Stimulated activated CD4-positive, alpha-beta T cell treated with anti-CD3 and anti-CD28 coated beads, Interleukin-12 subunit alpha, Interleukin-12 subunit beta, amount 100 ng/mL, for 48 hours (primary cell): ENCODE data around the gene MARCHF5.
A peak's percentile ranks its signal among the peaks of the same experiment; 100 is the strongest.

Experiments
- DNase-seq, 3 donors: peaks; one replicate each; pipeline ENCODE4 v3.0.0-alpha.2; 2020; ENCODE audit warnings: low read depth in 2 of 3, low spot score in 1 of 3

MARCHF5 gene, protein sequence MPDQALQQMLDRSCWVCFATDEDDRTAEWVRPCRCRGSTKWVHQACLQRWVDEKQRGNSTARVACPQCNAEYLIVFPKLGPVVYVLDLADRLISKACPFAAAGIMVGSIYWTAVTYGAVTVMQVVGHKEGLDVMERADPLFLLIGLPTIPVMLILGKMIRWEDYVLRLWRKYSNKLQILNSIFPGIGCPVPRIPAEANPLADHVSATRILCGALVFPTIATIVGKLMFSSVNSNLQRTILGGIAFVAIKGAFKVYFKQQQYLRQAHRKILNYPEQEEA

DNA sequence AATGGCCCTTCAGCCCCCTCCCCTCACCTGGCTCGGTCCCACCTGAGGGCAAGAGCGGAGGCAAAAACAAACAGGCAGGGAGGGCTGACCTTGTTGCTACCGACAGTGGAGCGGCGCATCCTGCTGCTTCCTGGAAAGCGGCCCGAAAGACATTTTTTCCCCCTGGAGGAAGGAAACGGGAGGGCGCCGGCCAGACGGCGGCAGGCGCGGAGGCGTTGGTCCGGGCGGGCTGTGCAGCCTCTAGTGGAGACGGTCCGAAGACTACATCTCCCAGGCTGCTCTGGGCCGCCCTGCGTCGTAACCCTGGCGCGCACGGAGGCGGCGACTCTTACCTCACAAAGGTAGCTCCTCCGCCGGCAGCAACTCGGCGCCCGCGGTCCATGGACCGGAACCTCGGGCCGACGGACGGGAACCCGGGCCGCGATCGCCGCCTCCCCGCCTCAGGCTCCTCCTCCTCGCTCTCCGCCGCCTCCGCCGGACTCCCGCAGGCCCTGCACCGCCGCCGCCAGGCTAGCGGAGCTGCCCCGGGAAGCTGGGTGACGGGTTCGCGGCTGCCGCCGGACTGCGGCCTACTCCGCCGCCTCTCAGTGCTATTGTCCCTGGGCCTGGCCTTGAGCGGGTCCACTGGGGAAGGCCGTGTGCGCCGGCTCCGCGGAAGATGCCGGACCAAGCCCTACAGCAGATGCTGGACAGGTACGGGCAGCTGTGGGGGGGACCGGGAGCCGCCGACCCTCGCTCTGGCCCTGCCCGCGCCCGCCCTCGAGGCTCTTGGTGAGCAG is at the start of gene MARCHF5, which contains the start of gene CPEB3:
Gene MARCHF5 (plus strand): TSS at position 331 of the 779 bp plus-strand sequence. CDS start 328 bp downstream, at position 659.
Gene CPEB3 (minus strand): TSS at position 242 of the 779 bp plus-strand sequence. CDS start 50,728 bp downstream, outside the sequence.
- peak; percentile 82 to 91 (median 90) for DNase-seq

GRCh38 chr10:92241501-92241900 is 49.5 kb upstream of the MARCHF5 start:
- no peak for DNase-seq

- no peak for DNase-seq
Measured at GRCh38 chr10:92242380-92242779, 48.6 kb upstream of the MARCHF5 start.

DNA sequence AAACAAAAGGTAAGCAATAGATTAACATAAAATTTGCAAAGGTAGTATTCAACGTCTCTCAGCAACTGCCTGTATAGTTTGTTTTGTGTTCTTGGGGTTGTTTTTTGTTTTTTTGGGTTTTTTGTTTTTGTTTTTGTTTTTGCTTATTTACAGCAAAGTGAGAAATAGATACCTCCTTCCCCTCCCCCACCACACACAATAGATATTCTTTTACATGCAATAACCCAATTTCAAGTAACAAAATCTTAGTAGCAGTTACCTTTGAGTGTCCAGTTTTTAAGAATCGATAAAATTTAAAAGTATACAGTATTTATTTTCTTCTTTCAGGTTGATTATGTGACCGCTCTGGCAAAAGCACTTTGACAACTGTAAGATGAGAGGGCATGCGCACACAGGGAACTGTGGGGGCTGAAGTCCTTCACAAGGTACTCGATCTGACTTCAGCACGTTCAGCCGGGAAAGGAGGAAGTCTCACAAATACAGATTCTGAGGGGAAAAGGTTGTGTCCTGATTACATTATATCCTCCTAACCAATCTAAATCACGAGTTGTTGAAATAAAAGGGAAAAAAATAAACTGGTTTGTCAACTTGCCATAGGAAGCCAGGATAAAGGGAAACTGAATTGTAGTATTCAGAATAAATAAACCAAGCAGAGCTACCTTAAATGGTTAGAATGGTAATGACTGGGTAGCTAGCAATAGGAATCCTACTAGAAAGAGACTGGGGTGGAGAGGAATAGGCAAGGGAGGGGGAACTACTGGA is 47.9 kb upstream of the MARCHF5 start:
- DNase-seq = peak in 1 of 3 donors; percentile 26

DNA sequence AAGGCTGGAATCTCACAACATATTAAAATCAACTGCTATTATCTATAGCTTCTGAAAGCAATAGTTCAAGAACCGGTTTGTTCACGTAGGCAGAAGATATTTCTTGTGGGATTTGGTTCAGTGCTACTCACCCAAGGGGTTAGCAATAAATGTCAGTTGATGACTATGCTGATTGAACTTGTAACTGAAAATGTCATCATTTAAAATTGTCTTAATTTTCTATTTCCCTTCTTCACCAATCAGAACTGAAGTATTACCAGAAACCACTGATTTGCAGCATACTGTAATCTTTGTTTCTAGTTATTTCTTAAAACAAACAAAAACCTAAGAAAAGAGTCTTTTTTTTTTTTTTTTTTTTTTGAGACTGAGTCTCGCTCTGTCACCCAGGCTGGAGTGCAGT is 46.2 kb upstream of the MARCHF5 start:
- DNase-seq = no peak

GRCh38 chr10:92248566-92248965 is 42.4 kb upstream of the MARCHF5 start:
- DNase-seq = no peak

DNA sequence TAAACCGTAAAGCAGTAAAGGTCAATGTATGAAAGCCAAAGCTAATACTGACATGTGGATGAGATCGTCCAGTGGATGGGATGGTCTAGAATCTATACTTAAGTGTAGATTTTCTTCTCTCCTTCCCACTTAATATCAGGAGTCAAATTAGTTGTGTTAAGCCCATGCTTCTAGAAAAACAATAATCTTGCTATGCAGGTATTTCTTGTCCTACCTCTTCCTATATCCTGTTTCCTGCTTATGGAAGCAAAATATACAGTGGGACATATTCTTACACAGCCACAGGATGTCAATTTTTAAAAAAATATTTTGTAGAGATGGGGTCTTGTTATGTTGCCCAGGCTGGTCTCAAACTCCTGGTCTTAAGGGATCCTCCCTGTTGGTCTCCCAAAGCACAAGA is 27.6 kb upstream of the MARCHF5 start:
- DNase-seq = no peak

- DNase-seq = no peak
Measured at GRCh38 chr10:92264249-92264648, 26.7 kb upstream of the MARCHF5 start.

- DNase-seq = no peak
Measured at GRCh38 chr10:92265687-92266258, 25.2 kb upstream of the MARCHF5 start.

- DNase-seq = no peak
Measured at GRCh38 chr10:92267343-92267742, 23.6 kb upstream of the MARCHF5 start.

- DNase-seq = no peak
Measured at GRCh38 chr10:92268748-92269147, 22.2 kb upstream of the MARCHF5 start.

GRCh38 chr10:92274071-92274470 is 16.9 kb upstream of the MARCHF5 start:
- no peak for DNase-seq

- no peak for DNase-seq
Measured at GRCh38 chr10:92278996-92279696, 11.8 kb upstream of the MARCHF5 start.

GRCh38 chr10:92284112-92284704 is 6.8 kb upstream of the MARCHF5 start:
- no peak for DNase-seq

- DNase-seq = peak in 1 of 3 donors; percentile 20
Measured at GRCh38 chr10:92290076-92290836, 711 bp upstream of the MARCHF5 start.

- DNase-seq = no peak
Measured at GRCh38 chr10:92291616-92291865, 574 bp downstream of the MARCHF5 start.

DNA sequence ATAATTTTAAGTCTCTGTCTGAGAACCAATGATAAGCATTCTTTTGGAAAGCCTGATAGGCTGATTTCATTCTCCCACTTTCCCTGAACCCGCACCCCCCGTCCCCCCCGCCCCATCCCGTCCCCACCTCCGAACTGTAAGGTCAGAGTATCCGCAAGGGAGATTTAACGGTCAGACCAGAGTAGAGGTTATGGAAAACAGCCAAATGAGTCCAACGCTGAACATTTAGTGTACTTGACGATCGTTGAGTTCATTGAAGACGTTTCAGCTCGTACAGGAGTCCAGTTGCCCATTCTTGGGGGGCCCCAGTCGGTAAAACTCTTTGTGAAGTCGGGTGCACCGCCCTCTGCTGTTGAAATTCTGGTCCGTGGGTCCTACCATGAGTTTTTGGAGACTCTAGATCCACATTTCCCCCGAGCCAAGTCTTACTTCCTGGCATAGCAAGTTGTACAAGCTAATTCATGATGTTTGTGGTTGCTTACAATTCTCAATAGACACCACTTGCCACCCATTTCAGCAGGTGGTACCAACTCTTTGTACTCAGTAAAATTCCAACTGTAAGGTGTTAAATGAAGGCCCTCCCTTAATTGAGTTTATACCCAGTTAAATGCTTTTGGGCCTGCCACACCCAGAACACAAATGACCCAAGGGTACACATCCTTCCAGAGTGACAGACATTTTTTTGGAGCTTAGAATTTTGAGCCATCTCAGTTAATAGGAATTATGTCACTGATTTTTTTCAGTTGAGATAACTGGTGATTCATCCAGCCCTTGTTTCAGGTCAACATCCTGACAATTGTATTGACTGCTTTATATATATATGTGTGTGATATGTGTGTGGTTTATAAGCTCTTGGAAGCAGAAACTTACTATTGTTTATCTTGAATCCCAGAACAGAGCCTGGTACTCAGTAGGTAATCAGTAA is 1.2 kb downstream of the MARCHF5 start:
- peak in 2 of 3 donors; percentile 14 to 42 for DNase-seq

GRCh38 chr10:92298487-92298886 is 7.5 kb downstream of the MARCHF5 start:
- DNase-seq = no peak

- no peak for DNase-seq
Measured at GRCh38 chr10:92303096-92303495, 12.1 kb downstream of the MARCHF5 start.
